Fibroblast of skin of left biceps (primary cell): ENCODE data around the gene B3GNT9.

ENCODE experiments used
- DNase-seq, 2 experiments: peaks; one replicate each; pipeline ENCODE4 v3.0.0-alpha.2; 2013; ENCODE audit warnings: low read depth in 2 of 2

B3GNT9 gene, protein sequence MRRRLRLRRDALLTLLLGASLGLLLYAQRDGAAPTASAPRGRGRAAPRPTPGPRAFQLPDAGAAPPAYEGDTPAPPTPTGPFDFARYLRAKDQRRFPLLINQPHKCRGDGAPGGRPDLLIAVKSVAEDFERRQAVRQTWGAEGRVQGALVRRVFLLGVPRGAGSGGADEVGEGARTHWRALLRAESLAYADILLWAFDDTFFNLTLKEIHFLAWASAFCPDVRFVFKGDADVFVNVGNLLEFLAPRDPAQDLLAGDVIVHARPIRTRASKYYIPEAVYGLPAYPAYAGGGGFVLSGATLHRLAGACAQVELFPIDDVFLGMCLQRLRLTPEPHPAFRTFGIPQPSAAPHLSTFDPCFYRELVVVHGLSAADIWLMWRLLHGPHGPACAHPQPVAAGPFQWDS

DNA sequence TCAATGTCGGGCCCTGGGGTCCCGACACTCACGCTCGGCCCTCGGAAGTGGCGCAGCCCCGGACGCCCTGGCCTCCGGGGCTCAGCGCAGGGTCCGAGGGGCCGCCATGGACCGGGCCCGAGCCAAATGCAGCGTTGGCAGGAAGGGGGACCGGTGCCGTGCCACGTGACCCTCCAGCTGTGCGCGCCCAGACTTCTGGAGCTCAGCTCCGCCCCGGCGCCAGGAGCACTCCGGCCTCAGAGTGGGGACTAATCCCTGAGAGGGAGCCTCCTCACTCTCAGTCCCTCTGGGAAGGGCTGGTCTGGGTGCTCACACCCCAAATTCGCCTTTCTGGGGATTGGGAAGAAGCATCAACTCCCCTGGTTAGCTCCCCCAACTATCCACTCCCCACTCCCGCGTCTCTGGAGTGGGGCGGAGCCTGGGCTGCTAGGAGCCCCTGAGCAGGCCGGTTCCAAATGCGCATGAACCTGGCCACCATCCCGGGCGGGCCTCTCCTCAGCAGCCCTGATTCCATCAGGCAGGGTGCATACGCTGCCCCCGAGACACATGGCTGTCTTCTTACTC, at the start of gene B3GNT9:
Gene B3GNT9 (minus strand): TSS at position 166 of the 564 bp plus-strand sequence. CDS start 513 bp downstream, outside the sequence.
- DNase-seq, result peak in 1 of 2 experiments; percentile 38

DNA sequence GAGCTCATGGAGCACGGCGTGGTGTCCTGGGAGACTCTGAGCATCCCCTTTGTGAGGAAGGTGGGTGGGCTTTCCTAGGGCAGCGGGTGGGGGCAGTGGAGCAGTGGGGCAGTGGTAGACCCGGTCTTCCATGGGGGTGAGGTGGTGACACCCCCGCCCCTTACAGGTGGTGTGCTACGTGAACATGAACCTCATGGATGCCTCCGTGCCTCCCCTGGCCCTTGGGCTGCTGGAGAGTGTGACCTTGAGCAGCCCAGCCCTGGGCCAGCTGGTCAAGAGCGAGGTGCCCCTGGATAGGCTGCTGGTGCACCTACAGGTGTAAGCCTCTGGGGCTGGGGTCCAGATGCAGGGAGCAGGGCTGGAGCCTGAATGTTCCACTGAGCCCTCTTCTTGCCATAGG, 49.7 kb upstream of the B3GNT9 start:
- no peak for DNase-seq

DNA sequence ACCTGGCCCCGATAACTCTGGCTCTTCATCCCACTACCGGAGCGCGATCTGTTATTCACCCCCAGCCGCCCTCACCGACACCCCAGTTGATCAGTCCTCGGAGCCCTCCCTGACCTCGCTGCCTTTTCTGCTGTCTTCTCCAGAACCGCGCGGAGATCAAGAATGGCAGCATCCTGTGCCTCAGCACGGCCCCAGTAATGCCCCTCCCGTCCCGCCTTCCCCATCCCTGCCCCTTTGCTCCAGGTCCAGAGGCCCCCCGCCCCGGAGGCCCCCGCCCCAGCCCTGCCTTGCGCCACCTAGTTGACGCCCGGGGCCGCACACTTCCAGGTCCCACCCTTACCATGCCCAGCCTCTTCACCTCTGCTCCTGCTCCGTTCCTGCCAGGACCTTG, 49.0 kb upstream of the B3GNT9 start:
- DNase-seq, result no peak

DNA sequence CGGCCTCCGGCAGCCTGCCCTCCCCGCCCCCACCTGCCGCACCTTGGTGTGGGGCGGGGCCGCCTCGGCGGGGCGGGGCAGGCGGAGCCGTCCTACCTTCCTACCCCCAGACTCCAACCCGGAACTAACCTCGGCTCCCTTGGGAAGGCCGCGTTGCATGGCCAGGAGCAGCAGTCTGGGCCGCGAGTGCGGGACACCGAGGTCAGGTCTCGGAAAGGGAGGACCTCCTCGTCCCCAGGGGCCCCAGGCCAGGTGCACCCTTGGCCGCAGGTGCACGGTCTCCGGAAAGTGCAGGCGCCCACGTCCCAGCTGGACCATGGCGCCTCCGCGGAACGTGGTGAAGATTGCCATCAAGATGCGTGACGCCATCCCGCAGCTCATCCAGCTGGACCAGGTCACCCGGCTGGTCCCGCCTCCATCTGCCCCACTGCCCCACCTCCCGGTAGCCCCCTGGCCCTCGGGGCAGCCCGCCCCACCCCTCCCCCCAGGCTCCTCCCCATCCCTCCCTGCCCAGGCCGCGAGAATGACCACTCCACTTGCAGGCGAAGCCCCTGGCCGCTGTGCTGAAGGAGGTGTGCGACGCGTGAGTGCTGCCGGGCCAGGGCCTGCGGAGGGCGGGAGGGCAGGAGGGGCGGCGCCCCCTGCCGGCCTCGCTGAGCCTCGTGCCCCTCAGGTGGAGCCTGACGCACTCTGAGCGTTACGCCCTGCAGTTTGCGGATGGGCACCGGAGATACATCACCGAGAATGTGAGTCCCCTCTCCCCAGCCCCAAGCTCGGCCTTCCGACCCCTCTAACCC, 48.4 kb upstream of the B3GNT9 start, which contains the start of gene ELMO3:
Gene ELMO3 (plus strand): TSS at position 121 of the 797 bp plus-strand sequence. CDS start 196 bp downstream, at position 317.
- DNase-seq, result no peak

DNA sequence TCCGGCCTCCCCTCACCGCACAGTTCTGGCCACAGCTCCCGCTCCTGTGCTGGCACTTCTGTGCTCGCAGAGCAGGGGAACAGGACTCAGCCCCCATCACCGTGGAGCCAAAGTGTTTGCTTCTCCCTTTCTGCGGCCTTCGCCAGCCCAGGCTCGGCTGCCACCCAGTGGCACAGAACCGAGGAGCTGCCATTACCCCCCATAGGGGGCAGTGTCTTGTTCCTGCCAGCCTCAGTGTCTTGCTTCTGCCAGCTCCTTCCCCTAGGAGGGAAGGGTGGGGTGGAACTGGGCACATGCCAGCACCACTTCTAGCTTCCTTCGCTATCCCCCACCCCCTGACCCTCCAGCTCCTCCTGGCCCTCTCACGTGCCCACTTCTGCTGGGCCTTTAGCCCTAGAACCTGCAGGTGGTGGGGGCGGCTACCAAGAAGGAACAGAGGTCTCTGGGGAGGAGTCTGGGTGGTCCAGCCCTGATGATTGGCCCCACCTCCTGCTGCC, 47.5 kb upstream of the B3GNT9 start:
- DNase-seq, result no peak

DNA sequence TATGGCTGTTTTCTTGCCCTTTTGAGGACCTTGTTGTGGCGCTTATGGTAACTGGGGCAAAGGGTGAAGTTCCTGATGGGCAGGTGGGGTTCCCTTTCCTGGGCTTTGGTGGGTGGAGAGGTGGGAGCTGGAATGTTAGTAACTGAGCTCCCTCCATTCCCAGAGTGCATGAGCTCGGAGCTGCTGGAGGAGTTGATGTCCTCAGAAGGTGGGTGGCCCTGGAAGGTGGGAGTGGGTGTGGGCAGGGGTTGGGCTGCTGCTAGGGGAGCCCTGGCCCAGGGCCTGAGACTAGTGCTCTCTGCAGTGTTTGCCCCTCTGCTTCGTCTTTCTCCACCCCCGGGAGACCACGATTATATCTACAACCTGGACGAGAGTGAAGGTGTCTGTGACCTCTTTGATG, 46.9 kb upstream of the B3GNT9 start:
- no peak for DNase-seq

DNA sequence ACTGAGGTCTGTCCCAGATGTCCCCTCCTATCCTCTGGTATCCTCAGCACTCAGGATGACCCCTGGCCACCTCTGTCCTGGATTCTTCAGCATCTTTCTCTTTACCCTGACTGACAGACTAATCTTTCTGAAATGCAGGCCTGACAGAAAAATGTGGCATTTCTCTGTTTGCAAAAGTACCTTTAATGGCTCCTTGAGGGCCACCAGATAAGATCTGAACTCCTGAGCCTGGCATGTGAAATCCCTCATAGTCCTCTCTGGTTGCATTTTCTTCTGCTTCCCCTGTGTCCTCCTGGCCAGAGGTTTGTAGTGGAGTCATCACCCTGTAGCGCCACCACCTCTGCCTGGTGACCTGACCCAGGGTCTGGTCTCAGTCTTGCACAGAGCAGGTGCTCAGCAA, 46.1 kb upstream of the B3GNT9 start:
- no peak for DNase-seq

DNA sequence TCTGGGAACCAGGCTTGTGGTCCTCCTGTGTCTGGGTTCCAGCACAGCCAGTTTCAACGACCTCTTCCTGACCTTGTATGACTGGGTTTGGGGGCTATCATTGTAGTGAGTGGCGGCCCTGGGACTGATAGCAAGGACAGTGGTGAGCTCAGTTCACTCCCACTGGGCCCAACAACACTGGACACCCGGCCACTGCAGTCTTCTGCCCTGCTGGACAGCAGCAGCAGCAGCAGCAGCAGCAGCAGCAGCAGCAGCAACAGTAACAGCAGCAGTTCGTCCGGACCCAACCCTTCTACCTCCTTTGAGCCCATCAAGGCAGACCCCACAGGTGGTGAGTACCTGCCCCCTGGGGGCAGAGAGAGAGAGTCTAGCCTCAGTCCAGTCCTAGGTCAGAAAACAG, 44.9 kb upstream of the B3GNT9 start:
- no peak for DNase-seq

DNA sequence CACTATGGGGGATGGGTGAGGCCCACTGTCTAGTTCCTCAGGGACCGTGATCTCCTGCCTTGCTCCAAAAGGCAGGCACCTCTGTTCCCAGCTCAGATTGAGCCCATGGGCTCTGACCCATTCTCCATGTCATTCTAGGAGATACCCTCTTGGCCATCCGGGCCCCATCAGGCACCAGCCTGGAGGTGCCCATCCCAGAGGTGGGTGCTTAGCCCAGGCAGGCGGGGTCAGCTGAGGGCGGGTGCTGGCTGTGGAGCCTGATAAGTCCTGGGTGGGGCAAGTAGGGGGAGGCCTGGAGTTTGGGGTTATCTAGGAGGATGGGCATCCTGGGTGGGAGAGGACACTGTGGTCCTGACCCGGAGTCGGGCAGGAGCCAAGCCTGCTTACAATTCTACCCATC, 43.5 kb upstream of the B3GNT9 start:
- DNase-seq, result no peak

DNA sequence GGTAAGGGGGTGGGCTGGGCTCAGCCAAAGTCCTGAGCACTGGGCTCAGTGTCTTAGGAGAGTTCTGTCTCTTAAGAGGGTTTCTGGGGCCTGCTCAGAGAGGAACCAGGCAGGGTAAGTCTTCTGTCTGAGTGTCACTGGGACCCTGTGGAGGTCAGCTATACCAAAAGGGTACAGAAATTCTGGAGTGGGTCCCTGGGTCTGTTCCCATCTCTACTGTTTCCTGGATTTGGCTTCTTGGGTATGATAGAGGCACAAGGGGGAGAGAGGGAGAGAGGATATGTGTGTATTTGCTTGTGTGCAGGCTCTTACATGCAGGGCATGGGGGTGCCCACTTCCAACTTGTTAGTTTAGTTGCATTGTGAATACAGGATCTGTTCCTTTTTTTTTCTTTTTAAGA, 42.7 kb upstream of the B3GNT9 start:
- DNase-seq, result no peak

DNA sequence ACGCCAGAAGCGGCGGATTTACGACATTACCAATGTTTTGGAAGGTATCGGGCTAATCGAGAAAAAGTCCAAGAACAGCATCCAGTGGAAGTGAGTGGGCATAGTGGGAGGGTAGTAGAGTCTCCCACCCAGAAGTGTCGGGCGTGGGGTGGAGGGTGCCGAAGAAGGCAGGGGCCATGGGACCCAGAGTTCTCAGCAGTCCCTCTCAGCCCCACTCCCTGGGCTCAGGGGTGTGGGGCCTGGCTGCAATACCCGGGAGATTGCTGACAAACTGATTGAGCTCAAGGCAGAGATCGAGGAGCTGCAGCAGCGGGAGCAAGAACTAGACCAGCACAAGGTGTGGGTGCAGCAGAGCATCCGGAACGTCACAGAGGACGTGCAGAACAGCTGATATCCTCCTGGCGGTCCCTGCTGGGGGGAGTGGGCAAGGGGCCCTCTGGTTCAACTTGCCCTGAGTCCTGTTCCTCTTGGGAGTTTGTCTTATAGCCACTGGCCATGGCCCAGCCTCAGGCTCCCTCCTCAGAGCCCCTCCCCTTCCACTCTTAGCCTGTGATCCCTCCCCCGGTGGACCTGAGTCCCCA, 42.1 kb upstream of the B3GNT9 start:
- no peak for DNase-seq

DNA sequence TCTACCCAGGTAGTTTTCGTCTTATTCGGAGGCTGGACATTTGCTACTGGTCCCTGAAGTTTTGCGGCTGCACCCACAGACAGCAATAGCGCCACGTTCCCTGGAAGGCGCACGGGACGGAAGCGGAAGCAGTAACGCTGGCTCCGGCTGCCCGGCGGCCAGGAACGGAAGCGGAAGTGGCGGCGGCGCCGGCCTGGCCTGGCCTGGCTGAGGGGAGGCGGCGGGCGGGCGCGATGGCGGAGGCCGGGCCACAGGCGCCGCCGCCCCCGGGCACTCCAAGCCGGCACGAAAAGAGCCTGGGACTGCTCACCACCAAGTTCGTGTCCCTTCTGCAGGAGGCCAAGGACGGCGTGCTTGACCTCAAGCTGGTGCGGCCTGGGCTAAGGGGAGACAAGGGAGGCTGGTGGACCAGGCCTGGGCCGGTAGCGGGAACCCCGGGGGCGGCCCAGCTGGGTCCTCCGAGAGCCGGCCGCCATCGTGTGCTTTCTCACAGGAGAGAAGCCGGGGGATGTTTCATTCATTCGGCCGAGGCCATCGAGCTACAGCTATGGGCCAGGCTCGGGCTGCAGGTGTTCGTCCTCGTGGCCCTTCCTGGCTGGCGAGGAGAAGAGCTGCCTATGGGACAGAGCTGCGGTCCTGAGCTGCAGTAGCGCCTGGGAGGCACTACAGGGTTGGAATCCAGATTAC, 41.3 kb upstream of the B3GNT9 start, which contains the start of gene E2F4:
Gene E2F4 (plus strand): TSS at position 161 of the 687 bp plus-strand sequence. CDS start 73 bp downstream, at position 234.
- DNase-seq, result peak; percentile 65 to 73

DNA sequence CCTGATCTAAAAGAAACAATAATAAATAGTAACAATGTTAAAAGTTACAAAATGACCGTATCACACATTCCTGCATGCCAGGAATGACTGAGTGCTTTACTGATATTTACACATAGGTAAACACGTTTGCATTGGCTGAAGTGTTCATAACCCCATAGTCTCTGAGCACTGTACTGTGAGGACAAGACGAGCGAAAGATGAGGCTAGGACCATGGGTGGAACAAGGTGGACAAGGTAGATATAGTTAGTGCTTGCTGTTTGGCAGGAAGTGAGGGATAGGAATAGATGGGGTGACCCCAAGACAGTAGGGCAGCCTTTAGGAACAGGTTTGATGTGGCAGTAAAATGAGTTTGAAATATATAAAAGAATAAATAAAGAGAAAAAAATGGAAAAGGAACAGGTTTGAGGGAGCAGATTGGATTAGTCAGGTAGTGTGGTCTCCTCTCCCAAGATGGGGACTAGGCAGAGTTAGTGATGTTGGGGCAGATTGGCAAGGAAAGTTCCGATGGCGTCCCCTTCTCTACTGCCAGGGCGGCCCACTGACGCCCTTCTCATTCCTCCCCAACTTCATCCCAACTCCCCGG, 40.7 kb upstream of the B3GNT9 start:
- no peak for DNase-seq

DNA sequence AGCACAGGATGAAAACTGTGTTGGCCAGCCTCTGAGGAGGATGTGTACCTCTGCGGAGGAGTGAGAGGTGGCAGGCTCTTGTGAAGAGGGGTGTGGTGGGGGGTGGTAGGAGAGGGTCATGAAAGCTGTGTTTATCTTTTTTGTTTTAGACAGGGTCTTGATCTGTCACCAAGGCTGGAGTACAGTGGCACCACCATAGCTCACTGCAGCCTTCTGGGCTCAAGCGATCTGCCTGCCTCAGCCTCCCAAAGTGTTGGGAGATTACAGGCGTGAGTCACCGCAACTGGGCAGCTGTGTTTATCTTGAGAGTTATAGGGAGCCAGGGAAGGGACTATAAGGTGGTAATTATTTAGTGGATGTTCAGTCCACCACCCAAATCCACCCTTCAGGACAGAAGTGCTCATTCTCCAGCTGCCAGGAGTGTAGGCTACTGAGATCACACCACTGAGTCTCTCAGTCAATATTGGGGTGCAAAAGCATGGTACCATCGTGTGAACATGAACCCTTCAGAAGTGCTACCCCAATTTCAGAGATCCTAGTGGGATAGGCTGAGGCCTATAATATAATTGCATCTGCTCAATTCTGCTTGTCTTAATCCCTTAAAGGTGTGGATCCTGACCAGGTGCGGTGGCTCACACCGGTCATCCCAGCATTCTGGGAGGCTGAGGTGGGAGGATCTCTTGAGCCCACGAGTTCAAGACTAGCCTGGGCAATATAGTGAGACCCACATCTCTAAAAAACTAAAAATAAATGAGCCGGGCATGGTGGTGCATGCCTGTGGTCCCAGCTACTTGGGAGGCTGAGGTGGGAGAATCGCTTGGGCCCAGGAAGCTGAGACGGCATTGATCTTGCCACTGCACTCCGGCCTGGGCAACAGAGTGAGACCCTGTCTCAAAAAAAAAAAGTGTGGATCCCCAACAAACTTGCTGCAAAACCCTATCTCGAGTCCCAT, 39.9 kb upstream of the B3GNT9 start:
- DNase-seq, result no peak

DNA sequence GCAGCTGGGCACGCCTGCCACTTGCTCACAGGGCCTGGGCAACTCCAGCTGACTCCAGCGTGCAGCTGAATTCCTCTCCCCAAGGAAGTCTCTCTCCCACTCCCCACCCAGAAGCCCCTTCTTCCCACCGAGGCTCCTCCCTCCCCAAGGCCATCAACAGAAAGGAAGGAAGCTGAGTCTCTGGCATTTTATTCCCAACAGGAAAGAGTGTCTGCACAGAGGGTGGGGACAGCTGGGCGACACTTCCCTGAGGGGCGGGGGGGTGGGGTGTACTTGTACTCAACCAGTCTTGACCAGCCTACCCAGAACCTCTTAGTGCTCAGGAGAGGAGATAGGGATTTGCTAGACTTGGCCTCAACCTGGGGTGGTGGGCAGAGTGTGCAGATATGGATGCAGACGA, 39.2 kb upstream of the B3GNT9 start, which contains the start of gene EXOC3L1:
Gene EXOC3L1 (minus strand): TSS at position 96 of the 400 bp plus-strand sequence. CDS start 460 bp downstream, outside the sequence.
- no peak for DNase-seq

DNA sequence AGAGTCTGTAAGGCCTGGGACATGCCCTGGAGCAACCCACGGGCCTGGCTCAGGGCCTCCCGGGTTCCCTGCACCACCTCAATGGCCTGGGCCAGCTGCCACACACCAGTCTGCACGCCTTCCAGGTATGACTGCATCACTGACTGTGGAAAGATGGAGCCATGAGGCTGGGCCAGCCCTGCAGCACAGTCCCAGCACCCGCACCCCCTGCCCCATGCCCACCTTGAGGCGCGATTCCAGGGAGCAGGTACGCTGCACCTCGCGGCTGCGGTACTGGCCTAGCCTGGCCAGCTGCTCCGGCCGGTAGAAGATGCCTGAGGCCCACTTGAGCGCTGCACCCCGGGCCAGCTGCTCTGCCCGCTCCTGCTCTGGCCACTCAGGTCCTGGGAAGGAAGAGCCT, 38.0 kb upstream of the B3GNT9 start:
- DNase-seq, result no peak

DNA sequence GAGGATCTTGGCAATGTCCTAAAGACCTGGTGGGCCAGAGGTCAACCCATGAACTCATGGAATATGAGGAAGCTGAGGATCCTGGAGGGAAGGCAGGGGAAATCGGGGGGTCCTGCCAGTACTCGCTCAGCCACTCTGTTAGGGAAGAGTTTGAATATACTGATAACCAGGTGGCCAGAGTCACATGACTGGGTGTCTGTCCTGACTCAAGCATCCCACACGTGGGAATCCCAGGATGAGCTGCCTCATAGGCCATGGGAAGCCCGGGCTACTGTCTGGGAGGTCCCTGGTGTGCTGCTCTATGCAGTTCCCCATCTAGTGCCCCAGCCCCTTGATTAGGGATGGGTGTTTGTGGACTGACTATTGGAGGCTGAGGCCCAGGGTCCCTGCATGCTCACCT, 37.5 kb upstream of the B3GNT9 start:
- no peak for DNase-seq

DNA sequence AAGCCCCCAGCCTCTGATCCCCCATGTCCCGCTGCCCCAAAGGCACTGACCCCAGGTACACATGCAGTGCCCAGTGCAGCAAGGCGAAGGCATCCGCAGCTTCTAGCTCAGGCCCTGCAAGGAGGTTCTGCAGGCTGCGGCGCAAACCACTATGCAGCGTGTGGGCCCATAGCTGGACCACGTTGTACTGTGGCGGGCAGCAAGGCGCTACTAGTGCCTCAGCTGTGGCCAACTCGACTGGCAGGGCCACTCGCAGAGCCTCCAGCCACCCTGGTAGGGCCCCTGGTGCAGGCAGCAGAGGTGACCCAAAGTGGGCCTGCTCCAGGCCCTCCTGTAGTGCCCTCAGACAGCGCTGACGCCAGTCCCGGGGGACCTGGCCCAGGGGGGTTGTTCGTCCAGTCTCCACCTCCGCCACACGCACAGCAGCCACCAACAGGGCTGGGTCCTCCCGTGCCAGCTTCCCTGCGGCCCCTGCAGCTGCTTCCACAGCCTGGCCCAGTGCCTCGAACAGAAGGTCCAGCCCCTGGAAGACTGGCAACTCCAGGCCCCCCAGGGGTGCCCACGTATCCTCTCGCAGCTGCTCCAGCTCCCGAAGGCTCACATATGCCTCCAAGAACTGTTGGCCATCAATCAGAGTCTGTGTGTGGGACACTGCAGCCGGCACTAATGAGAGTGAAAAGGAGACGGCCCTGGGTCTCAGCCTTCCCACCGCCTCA, 36.5 kb upstream of the B3GNT9 start:
- no peak for DNase-seq

DNA sequence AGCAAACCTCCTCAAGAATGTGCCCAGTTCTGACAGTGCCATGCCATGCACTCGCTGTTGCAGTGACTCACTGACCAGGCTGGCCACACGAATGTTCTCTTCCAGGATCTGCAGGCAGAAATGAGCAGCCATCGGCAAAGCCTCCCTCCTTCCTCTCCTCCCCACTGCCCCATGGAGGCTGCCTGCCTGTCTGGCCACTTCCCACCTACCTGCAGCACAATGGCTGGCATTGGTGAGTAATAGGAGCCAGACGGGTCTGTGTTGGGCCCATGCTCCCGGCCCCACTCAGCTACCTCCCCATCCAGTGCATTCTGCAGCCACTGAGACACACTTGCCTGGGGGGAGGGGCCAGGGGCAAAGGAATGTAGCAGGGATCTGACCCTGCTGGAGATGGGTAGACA, 35.8 kb upstream of the B3GNT9 start:
- no peak for DNase-seq
